GM21786 (cell line): ENCODE data around the gene SLC12A6.
"Not testable (repeated sequence)": the region's sequence is repeated elsewhere in the genome, so short reads cannot be mapped to it uniquely, and the experiment has no call there.

Experiments used
- ATAC-seq: cut with Tn5 transposase; IDR thresholded peaks from one replicate; pipeline ENCODE4 v1.9.1; 2021; ENCODE audit not compliant: unreplicated experiment

The SLC12A6 gene

DNA sequence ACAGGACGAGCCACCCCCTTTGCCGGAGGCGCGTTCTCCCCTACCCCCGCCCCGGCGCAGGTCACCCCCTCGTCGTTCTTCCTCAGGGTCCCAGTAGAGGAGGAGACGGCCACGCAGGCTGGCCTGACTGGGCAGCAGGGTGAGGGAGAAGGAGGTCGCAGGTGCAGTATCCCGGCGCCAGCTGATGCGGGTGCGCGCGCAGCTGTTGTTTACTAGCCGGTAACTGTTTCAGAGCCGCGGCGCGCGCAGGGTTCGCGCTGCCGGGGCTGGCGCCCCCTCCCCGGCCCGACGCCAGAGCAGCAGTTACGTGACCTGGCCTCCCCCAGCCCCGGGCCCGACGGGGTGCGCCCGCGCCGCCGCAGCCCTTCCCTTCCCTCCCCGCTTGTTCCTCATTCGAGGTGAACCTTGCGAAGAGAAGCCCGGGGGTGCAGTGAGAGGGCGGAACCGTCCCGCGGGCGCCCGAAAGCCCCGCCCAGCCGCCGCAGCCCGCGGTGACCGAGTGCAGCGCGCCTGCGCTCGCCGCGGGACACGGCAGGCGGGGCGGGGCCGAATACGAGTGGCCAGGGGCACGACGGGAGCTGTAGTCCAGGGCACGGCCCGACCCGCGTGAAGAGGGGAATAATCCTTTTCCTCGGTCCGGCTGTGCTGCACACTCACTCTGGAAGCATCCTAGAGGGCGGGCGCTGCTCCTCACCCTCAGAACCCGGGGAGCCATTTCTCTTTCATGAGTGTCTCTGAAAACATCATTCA lies at the start of gene SLC12A6:
SLC12A6 (minus strand) TSS at position 225 of the 750 bp plus-strand sequence. CDS start 1,101 bp downstream, outside the sequence.
- ATAC-seq = peak; percentile 64

GRCh38 chr15:34381829-34382521 lies 44.4 kb upstream of the SLC12A6 start:
- ATAC-seq = not testable (repeated sequence)

DNA sequence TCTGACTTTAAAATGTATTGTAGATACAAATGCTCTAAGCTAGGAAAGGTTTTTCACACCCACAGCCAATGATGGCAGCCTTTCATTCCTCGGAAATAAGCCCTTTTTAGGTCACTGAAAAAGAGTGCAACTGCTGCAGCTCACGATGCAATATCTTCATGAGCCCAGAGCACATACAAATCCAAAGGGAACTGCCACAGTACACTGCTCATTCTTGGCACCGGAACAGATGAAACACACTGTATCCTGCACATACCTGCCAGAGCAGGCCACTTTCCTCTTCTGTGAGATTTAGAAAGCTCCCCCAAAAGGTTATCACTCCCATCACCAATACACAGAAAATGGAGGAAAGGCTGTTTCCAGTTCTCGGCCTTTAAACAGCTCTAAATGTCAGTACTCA lies 42.9 kb upstream of the SLC12A6 start:
- not testable (repeated sequence) for ATAC-seq

GRCh38 chr15:34376856-34377255 lies 39.3 kb upstream of the SLC12A6 start:
- no peak for ATAC-seq

GRCh38 chr15:34375541-34375940 lies 38.0 kb upstream of the SLC12A6 start:
- not testable (repeated sequence) for ATAC-seq

- ATAC-seq = no peak
Measured at GRCh38 chr15:34374816-34375215, 37.2 kb upstream of the SLC12A6 start.

GRCh38 chr15:34373951-34374350 lies 36.4 kb upstream of the SLC12A6 start:
- ATAC-seq = no peak

DNA sequence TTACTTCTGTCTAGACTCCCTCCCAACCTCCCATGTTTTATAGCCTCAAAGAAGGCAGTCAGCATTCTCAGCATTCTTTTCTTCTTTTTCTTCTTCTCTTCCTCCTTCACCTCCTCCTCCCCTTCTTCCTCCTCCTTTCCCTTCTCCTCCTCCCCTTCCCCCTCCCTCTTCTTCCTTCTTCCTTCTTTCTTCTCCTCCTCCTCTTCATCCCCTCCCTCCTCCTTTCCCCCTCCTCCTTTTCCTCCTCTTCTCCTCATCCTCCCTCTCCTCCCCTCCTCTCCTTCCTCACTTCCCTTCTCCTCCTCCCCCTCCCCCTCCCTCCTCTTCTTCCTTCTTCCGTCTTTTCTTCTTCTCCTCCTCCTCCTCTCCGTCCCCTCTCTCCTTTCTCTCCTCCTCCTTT lies 33.1 kb upstream of the SLC12A6 start:
- ATAC-seq = no peak

GRCh38 chr15:34370129-34370528 lies 32.5 kb upstream of the SLC12A6 start:
- ATAC-seq = no peak

DNA sequence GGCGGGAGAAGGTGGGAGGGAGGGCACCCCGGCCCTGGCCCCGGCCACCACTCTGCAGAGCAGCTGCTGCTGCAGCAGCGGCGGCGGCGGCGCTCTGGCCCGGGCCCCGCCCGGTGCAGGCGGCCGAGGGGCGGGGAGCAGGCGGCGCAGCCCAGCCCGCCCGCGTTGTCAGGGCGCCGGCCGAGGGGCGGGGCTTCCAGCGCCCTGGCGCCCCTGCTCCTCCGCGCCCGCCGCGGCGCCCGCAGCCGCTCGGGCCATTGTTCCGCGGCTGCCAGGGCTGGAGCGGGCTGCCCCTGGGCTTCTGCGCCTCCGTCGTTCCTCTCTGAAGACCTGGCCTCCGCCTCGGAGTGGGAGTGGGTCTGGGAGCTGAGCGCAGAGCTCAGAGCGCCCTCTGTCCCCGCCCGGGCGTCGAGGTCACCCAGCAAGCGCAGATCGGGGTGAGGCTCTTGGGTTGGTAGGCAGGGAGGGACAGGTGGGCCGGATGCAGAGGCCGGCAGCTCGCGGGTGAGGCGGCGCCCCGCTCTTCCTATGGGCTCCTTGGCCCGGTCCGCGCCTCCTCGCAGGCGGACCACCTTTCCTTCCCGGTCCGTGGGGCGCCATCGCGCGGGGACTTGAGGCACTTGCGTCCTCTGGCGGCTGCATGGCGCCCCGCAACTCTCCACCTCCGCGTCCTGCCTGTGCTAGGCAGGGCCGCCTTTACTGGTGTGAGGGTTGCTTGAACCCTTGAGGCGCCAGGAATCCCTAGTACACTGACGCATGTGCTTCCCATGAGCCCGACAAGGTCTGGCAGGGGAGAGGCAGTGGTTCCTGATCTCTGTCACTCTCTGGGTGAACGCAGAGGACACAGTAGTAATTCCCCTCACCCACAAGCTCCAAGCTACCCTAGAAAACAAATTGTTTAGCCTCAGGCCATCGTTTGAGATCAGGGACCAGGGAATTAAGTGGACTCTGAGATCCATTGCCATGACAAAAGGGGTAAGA lies 29.8 kb upstream of the SLC12A6 start, which contains the start of gene LPCAT4:
LPCAT4 (minus strand) TSS at position 96 of the 981 bp plus-strand sequence. CDS start 96 bp downstream, outside the sequence.
- peak; percentile 71 for ATAC-seq

- no peak for ATAC-seq
Measured at GRCh38 chr15:34366271-34367065, 28.9 kb upstream of the SLC12A6 start.

DNA sequence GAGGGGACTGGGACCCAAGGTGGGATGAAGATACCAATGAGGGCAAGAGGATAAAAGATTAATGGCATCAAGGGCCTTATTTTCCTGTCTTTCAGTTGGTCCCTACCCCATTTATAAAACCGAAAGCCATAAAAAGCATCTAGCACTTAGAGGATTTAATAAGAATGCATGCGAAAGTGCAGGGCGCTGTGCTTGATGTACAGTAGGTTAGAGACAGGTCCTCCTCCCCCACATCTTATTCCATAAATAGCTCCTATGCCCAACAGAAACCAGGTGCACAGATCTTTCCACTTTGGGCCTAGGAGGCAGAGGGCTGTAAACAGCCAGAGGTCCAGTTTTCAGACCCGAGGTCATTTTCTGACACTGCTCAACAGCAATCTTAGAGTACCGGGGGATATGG lies 28.3 kb upstream of the SLC12A6 start:
- ATAC-seq = no peak

- no peak for ATAC-seq
Measured at GRCh38 chr15:34365091-34365825, 27.7 kb upstream of the SLC12A6 start.

DNA sequence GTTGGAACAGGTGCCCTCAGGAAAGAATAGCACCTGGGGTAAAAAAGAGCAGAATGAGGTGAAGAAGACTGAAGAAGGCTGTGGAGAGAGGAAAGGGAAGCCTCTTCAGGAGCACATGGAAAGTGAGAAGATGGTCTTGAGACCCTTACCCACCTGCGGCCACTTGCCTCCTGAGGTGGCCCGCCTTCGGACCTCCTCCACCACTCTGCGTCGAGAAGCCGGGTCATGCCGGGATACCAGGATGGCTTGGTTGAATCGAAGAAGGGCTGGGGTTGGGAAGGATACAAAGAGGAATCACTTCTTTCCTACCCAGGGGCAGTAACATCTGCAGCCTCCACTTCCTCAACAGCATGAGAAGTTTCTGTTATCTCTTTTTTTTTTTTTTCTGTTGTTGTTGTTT lies 26.5 kb upstream of the SLC12A6 start:
- no peak for ATAC-seq

DNA sequence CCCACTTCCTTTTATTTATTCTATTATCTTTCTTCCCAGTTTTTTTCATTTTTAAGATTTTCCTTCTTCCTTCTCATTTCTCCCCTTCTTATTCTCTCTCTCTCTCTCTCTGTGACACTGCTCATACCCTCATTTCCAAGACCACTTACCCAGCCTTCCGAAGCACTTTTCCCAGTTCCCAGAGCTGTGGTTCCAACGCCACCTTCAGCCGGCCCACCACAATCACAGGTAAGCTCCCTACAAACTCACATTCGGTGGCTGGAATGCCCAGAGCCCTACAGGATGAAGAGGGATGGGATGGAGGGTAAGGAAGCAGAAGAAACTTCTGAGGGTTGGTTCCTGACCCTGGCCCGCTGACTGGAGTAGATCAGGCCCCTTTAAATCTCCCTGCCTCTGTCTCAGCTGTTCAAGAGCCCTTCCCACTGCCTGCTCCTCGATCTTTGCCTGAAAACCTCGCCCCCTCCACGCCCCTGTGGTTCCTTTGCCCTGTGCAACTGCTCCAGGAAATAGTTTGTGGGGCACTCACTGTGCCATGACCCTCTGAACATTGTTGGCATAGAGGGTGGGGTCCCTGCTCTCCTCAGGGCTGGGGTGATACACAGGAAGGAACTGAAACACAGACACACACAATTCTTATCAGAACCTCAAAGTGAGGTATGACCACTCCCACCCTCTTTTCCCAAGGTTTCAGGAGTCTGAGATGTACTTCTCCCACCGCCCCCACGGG lies 24.6 kb upstream of the SLC12A6 start:
- ATAC-seq = no peak

- no peak for ATAC-seq
Measured at GRCh38 chr15:34361278-34361677, 23.7 kb upstream of the SLC12A6 start.

DNA sequence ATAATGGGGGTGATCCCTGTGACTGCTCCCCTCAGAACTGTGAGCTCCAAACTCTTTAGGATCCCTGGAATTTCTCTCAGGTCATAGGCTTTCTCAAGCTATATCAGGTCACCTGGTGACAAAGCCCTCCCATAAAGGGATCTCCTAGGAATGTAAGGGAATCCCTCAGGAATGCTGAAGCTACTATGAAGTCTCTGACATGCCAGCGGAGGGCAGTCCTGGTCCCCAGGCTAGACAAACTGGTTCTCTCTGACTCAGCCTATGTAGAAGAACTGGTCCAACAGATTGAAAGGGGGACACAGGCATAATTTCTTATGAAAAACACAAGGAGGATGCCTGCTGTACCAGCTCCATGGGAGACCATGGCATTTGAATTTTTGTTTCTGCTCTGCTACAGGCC lies 22.7 kb upstream of the SLC12A6 start:
- ATAC-seq = no peak

- no peak for ATAC-seq
Measured at GRCh38 chr15:34359416-34359815, 21.8 kb upstream of the SLC12A6 start.

DNA sequence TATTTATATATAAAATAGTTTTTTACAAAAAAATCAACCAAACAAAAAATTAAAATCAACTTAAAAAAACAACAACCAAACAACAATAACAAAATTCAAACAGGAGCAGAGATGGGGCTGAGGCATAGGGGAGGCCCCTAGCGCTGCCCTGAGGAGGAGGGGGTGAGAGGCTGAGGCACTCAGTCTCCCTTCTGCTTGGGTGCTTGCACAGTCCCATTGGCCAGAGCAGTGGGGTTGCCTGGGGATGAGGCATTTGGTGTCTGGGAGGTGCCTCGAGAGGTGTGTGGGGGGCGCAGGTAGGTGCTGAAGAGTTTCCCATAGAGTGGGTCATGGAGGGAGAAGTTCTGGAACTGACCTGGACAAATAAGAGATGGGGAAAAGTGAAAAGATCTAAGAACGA lies 21.4 kb upstream of the SLC12A6 start:
- ATAC-seq = no peak
